Ovary (tissue), 9 donors: ENCODE measurements around the gene SSMEM1. TPM values are rescaled to one million over a fixed set of nuclear protein-coding genes. Genes with fewer than 3 reads are reported as not detected.
"Not testable (repeated sequence)": the region's sequence is repeated elsewhere in the genome, so short reads cannot be mapped to it uniquely, and the experiment has no call there.

Experiments used
- DNase-seq, 5 donors: peaks; one replicate each; pipeline ENCODE4 v3.0.0-alpha.2; 2019 to 2020
- H3K27ac ChIP-seq, 2 donors: fragments of 200-600 bp; one replicate each; pipeline versions ENCODE4 v1.5.1 to v1.8.0; 2019 to 2022
- H3K27me3 ChIP-seq: fragments of 200-600 bp; one replicate; pipeline ENCODE4 v1.8.0; 2022
- H3K36me3 ChIP-seq: fragments of 200-600 bp; sonication (generic); one replicate; pipeline ENCODE4 v1.5.1; 2019
- H3K4me1 ChIP-seq: one replicate; pipeline ENCODE4 v1.8.1; 2013; ENCODE audit warnings: mild to moderate bottlenecking, moderate library complexity; ENCODE audit not compliant: insufficient read depth
- H3K4me3 ChIP-seq: fragments of 200-600 bp; sonication (generic); one replicate; pipeline ENCODE4 v1.5.1; 2017
- H3K9me3 ChIP-seq, 2 donors: fragments of 200-600 bp in 1 of 2; sonication (generic) in 1 of 2; one replicate each; pipeline versions ENCODE4 v1.5.1 to v1.8.1; 2013 to 2019; ENCODE audit warnings: mild to moderate bottlenecking in 1 of 2, moderate library complexity in 1 of 2
- EP300 ChIP-seq: sonication (generic); formaldehyde crosslinking; IDR thresholded peaks from one replicate; pipeline ENCODE4 v1.6.1; 2017; ENCODE audit warnings: antibody characterized with exemption
- POLR2A ChIP-seq: fragments of 450-650 bp; IDR thresholded peaks from one replicate; pipeline ENCODE4 v1.6.1; 2017; ENCODE audit warnings: antibody characterized with exemption, mild to moderate bottlenecking, moderate library complexity
- WGBS, 3 donors: extraction: QIAGEN DNeasy Blood & Tissue Kit in 1 of 3; methylation state at CpG; one replicate each; pipeline versions ENCODE4 v1.1.5 to v1.1.7; 2013 to 2017; 5-methylcytosine and 5-hydroxymethylcytosine counted together
- intact Hi-C, 4 donors: fragments of 100-400 bp; cut with DNase I; formaldehyde crosslinking; loops; one replicate each; pipeline versions ENCODE4 v1.11.0 to v1.15.1; 2022 to 2023
- polyA plus RNA-seq, 2 donors: library from polyadenylated mRNA; stranded (reverse); fragments of 200-250 nt in 1 of 2; fragments of 350-450 nt in 1 of 2; fragmentation: Illumina TruSeq in 1 of 2; extraction: RNeasy Lipid Tissue Mini Kit (QIAGEN cat#74804) in 1 of 2; gene quantifications; one replicate each; pipeline ENCODE4 v1.2.3, GENCODE V29; 2013 to 2014
- total RNA-seq, 7 donors: library from RNA; depleted of rRNA in 2 of 7; stranded (reverse); fragments of >200 nt in 2 of 7; fragmentation: NEBNext Ultra II Directional in 3 of 7; extraction: Animal tissue kit (Norgen Biotek cat#: 25700) in 3 of 7; gene quantifications; one replicate each; pipeline versions ENCODE4 v1.1.0 to v1.2.4, GENCODE V29; 2016 to 2023
- TF ChIP-seq, protein P1 (sequence below), 3 donors: fragments of 450-650 bp in 2 of 3; fragments of 200-600 bp in 1 of 3; IDR thresholded peaks; one replicate each; pipeline versions ENCODE4 v1.5.1 to v1.8.0; 2016 to 2022; ENCODE audit warnings: antibody characterized with exemption in 3 of 3, mild to moderate bottlenecking in 1 of 3
- donor health status: DM: no; HTN: no; CAD: no; lungs with moderate emphysema.
- donor health status: DM: no; HTN: no; CAD: no.
- donor health status: Bipolar disorder and iron deficiency.
- donor health status: DM: yes; HTN: yes; CAD: no.
- donor health status: DM: no; HTN: no; CAD: no.
- donor health status: DM: yes; HTN: yes; CAD: no.

The SSMEM1 gene
- total and polyA plus RNA-seq, 9 donors = not detected

DNA sequence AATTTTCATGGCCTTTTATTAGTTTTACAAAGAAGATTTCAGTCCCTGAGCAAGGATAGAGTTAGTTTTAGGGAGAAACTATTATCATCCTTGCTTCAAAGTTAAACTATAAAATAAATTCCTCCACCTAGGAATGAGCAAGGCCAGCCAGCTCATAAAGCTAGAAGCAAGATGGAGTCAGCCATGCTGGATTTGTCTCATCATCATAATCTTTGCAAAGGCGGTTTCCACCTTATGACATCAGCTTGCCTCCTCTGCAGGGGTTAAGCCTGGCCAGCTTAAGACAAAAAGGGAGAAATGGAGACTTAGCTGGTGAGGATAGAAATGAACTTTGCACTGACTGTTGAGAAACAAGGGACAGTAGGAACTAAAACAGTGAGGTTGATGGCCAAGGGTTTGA lies 18.7 kb downstream of the SSMEM1 start:
- TF ChIP-seq EP300 (no peak), POLR2A (no peak)
- TF ChIP-seq, protein P1, sequence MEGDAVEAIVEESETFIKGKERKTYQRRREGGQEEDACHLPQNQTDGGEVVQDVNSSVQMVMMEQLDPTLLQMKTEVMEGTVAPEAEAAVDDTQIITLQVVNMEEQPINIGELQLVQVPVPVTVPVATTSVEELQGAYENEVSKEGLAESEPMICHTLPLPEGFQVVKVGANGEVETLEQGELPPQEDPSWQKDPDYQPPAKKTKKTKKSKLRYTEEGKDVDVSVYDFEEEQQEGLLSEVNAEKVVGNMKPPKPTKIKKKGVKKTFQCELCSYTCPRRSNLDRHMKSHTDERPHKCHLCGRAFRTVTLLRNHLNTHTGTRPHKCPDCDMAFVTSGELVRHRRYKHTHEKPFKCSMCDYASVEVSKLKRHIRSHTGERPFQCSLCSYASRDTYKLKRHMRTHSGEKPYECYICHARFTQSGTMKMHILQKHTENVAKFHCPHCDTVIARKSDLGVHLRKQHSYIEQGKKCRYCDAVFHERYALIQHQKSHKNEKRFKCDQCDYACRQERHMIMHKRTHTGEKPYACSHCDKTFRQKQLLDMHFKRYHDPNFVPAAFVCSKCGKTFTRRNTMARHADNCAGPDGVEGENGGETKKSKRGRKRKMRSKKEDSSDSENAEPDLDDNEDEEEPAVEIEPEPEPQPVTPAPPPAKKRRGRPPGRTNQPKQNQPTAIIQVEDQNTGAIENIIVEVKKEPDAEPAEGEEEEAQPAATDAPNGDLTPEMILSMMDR (IDR thresholded peaks at IDR 0.05) = no peak
- Histone ChIP-seq H3K27me3 (no peaks in the 10 kb centered on the region), H3K9me3 (no peaks in the 10 kb centered on the region), H3K27ac (no peak overlapping the region), H3K4me3 (no peak overlapping the region), H3K36me3 (no peaks in the 10 kb centered on the region), H3K4me1 (no peaks in the 10 kb centered on the region)
- intact Hi-C loops = no loop called here
- DNase-seq = no peak
- WGBS, 3 donors = 87 to 98% (median 97%) methylated on average over 1 of the region's 1 CpG

DNA sequence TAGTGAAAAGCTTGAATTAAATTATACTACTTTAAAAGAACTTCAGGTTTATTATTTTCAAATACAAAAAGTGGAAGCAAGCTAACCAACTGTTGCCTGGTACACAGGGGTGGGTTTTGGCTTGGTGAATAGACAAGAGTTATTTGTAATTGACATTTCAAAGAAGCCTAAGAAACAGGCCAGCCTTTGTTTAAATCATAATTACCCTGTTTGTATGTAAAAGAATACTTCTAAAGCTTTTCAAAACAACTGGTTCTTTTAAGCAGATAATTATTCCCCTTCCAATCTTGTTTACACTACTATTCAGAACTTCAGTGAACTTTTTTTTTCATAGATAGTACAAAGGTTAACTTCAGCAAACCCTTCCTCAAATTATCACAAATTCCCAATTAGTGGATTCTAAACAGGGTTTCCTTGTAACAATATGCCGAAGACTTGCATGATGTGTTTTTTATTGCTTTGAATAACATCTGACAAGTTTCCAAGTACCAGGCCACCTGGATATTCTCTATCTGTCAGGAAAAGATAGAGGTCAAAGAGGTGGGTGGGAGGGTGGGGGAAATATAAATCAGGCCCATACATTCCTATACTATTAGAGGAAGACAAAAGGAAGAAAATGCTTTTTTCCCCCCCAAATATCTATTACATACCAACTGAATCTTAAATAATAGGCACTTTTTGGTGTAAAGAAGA lies 20.4 kb downstream of the SSMEM1 start:
- H3K4me3 ChIP-seq = no peak overlapping the region
- intact Hi-C loops = no loop called here
- H3K36me3 ChIP-seq = no peaks in the 10 kb centered on the region
- 16 to 24% (median 22%) methylated on average over 1 of the region's 1 CpG for WGBS, 3 donors
- no peaks in the 10 kb centered on the region for H3K4me1 ChIP-seq
- H3K27ac ChIP-seq = peak overlapping the region in 1 of 2 donors; percentile 11
- no peaks in the 10 kb centered on the region for H3K27me3 ChIP-seq
- DNase-seq = no peak
- no peaks in the 10 kb centered on the region for H3K9me3 ChIP-seq
- TF ChIP-seq POLR2A (no peak), EP300 (no peak)
- TF ChIP-seq, protein P1 (IDR thresholded peaks at IDR 0.05) = no peak

DNA sequence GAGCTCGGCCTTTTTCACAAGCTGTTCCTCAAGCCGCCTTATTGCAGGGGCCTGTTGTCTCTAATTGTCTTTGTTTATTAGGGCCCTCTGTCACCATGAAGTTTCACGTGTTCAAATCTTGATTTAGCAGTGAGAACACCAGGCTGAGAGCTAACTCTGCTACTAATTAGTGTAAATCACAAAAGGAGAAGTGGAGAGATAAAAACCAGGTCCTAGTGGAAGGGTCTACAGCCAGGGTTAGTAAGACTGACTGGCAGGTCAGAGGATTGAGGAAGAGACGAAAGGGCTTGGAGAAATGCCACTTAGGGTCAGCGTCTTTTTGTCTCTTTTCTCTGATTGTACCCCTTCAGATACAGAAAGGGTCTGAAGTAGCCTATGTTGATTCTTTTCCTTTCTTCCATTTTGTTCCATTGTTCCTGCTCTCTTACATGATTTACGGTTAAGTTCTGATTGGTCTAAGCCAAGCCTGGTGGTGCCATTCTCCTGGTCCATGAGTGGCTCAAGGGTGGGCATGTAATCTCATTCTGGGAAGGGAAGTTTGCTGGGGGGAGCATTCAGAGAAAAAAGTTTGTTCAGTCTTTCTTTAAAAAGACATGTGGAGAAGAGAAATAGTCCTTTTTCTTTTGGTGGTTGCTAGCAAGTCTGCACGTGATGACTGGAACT lies 21.3 kb downstream of the SSMEM1 start:
- Histone ChIP-seq H3K27ac (no peak overlapping the region), H3K4me1 (no peaks in the 10 kb centered on the region), H3K36me3 (no peaks in the 10 kb centered on the region), H3K9me3 (no peaks in the 10 kb centered on the region), H3K4me3 (no peak overlapping the region), H3K27me3 (no peaks in the 10 kb centered on the region)
- intact Hi-C loops = no loop called here
- TF ChIP-seq, protein P1 (IDR thresholded peaks at IDR 0.05) = no peak
- TF ChIP-seq EP300 (no peak), POLR2A (no peak)
- no peak for DNase-seq
- WGBS, 3 donors = 66 to 87% (median 78%) methylated on average over 7 of the region's 7 CpGs

DNA sequence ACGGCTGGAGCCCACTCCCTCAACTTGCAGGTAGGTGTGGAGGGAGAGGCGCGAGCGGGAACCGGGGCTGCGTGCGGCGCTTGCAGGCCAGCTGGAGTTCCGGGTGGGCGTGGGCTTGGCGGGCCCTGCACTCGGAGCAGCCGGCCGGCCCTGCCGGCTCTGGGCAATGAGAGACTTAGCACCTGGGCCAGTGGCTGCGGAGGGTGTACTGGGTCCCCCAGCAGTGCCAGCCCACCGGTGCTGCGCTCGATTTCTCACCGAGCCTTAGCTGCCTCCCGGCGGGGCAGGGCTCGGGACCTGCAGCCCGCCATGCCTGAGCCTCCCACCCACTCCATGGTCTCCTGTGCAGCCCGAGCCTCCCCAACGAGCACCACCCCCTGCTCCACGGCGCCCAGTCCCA lies 22.3 kb downstream of the SSMEM1 start:
- H3K36me3 ChIP-seq, DNase-seq, H3K27ac ChIP-seq, H3K4me3 ChIP-seq, H3K4me1 ChIP-seq, H3K9me3 ChIP-seq, H3K27me3 ChIP-seq, intact Hi-C loops: not testable (repeated sequence)
- 92 to 94% (median 93%) methylated on average over 22 to 28 of the region's 28 CpGs for WGBS, 3 donors

DNA sequence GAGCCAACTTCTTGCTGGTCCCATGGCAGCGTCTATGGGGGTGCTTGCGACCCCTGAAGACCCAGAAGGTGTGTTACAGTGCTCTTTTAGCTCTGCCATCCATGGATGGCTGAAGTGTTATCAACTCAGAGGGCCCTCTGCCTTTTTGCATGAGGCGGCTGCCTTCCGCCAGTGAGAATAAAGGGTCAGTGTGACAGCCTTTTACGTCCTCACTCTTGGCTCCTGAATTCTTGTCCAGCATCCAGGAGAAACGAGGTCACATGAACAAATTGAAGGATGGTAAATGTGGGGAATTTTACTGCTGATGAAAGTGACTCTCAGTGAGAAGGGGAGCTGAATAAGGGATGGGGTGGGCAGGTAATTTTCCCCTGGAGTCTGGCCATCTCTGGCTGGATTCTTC lies 24.1 kb downstream of the SSMEM1 start:
- intact Hi-C loops = no loop called here
- no peaks in the 10 kb centered on the region for H3K27me3 ChIP-seq
- H3K36me3 ChIP-seq = no peaks in the 10 kb centered on the region
- no peak overlapping the region for H3K27ac ChIP-seq
- TF ChIP-seq POLR2A (no peak), EP300 (no peak)
- TF ChIP-seq, protein P1 (IDR thresholded peaks at IDR 0.05) = no peak
- H3K4me1 ChIP-seq = no peaks in the 10 kb centered on the region
- no peak overlapping the region for H3K4me3 ChIP-seq
- no peak for DNase-seq
- WGBS, 3 donors = 76 to 82% (median 77%) methylated on average over 6 of the region's 6 CpGs
- no peaks in the 10 kb centered on the region for H3K9me3 ChIP-seq
